H9 (cell line): ENCODE measurements around the gene UGT2B17. TPM values are rescaled to one million over a fixed set of nuclear protein-coding genes. Genes with fewer than 3 reads are reported as not detected.

Experiments
- DNase-seq: peaks from one replicate; pipeline ENCODE4 v3.0.0-alpha.2; 2017
- H2AFZ ChIP-seq: one replicate; pipeline ENCODE4 v1.6.1; 2013; ENCODE audit warnings: mild to moderate bottlenecking, low read length, control low read depth, moderate library complexity
- H2AK5ac ChIP-seq: 2 replicates; pipeline ENCODE4 v1.6.1; 2013; ENCODE audit warnings: low read length, control low read depth, mixed read lengths; ENCODE audit not compliant: insufficient read length
- H2BK120ac ChIP-seq: one replicate; pipeline ENCODE4 v1.6.1; 2013; ENCODE audit warnings: low read depth, mild to moderate bottlenecking, low read length, control low read depth, inconsistent platforms; ENCODE audit not compliant: poor library complexity, severe bottlenecking
- H2BK12ac ChIP-seq: 2 replicates; pipeline ENCODE4 v1.6.1; 2013; ENCODE audit warnings: low read length, control low read depth, mixed read lengths, low read depth; ENCODE audit not compliant: insufficient read length
- H2BK15ac ChIP-seq: 2 replicates; pipeline ENCODE4 v1.6.1; 2013; ENCODE audit warnings: low read depth, low read length, control low read depth
- H2BK20ac ChIP-seq: one replicate; pipeline ENCODE4 v1.6.1; 2013; ENCODE audit warnings: low read depth, mild to moderate bottlenecking, low read length, control low read depth, inconsistent platforms; ENCODE audit not compliant: poor library complexity, severe bottlenecking
- H2BK5ac ChIP-seq: 2 replicates; pipeline ENCODE4 v1.6.1; 2013; ENCODE audit warnings: low read length, control low read depth, mixed read lengths; ENCODE audit not compliant: insufficient read length
- H3K14ac ChIP-seq: 2 replicates; pipeline ENCODE4 v1.6.1; 2013; ENCODE audit warnings: low read length, control low read depth; ENCODE audit not compliant: insufficient read depth
- H3K18ac ChIP-seq: 2 replicates; pipeline ENCODE4 v1.6.1; 2013; ENCODE audit warnings: low read depth, mild to moderate bottlenecking, mixed read lengths, low read length, control low read depth; ENCODE audit not compliant: insufficient read length
- H3K23ac ChIP-seq: 2 replicates; pipeline ENCODE4 v1.6.1; 2013; ENCODE audit warnings: low read length, control low read depth, mixed read lengths, low read depth; ENCODE audit not compliant: insufficient read length
- H3K23me2 ChIP-seq: 2 replicates; pipeline ENCODE4 v1.6.1; 2013; ENCODE audit warnings: low read depth, mild to moderate bottlenecking, mixed read lengths, low read length, control low read depth; ENCODE audit not compliant: insufficient read length, poor library complexity, severe bottlenecking
- H3K27ac ChIP-seq: 2 replicates; pipeline ENCODE4 v1.5.1; 2013; ENCODE audit warnings: low read length, control low read depth, mixed read lengths, low read depth; ENCODE audit not compliant: insufficient read length
- H3K27me3 ChIP-seq: 2 replicates; pipeline ENCODE4 v1.6.1; 2013; ENCODE audit warnings: low read length, control low read depth, inconsistent platforms; ENCODE audit not compliant: insufficient read depth
- H3K4ac ChIP-seq: 2 replicates; pipeline ENCODE4 v1.6.1; 2013; ENCODE audit warnings: low read depth, mild to moderate bottlenecking, control low read depth, inconsistent platforms, low read length, moderate library complexity
- H3K4me1 ChIP-seq: 2 replicates; pipeline ENCODE4 v1.6.1; 2013; ENCODE audit warnings: low read length, control low read depth, inconsistent platforms; ENCODE audit not compliant: insufficient read depth
- H3K4me2 ChIP-seq: 2 replicates; pipeline ENCODE4 v1.6.1; 2013; ENCODE audit warnings: low read length, control low read depth, mixed read lengths; ENCODE audit not compliant: insufficient read length, insufficient read depth
- H3K56ac ChIP-seq: 2 replicates; pipeline ENCODE4 v1.6.1; 2013; ENCODE audit warnings: low read depth, mild to moderate bottlenecking, mixed read lengths, low read length, control low read depth; ENCODE audit not compliant: insufficient read length
- H3K79me1 ChIP-seq: 2 replicates; pipeline ENCODE4 v1.6.1; 2013; ENCODE audit warnings: low read depth, mild to moderate bottlenecking, moderate library complexity, low read length, control low read depth, inconsistent platforms; ENCODE audit not compliant: insufficient read depth, poor library complexity, severe bottlenecking
- H3K79me2 ChIP-seq: 2 replicates; pipeline ENCODE4 v1.6.1; 2013; ENCODE audit warnings: low read length, control low read depth, inconsistent platforms; ENCODE audit not compliant: insufficient read depth
- H3K9ac ChIP-seq: 2 replicates; pipeline ENCODE4 v1.6.1; 2013; ENCODE audit warnings: low read length, control low read depth, mixed read lengths; ENCODE audit not compliant: insufficient read length; ENCODE audit errors: extremely low read depth
- H3K9me3 ChIP-seq: one replicate; pipeline ENCODE4 v1.6.1; 2013; ENCODE audit warnings: low read depth, low read length, inconsistent platforms; ENCODE audit not compliant: control insufficient read depth
- H3T11ph ChIP-seq: one replicate; pipeline ENCODE4 v1.6.1; 2013; ENCODE audit warnings: mild to moderate bottlenecking, low read length, control low read depth, inconsistent platforms
- H4K20me1 ChIP-seq: one replicate; pipeline ENCODE4 v1.6.1; 2013; ENCODE audit not compliant: control insufficient read depth, insufficient read length, insufficient read depth
- H4K5ac ChIP-seq: 2 replicates; pipeline ENCODE4 v1.6.1; 2013; ENCODE audit warnings: low read depth, mild to moderate bottlenecking, mixed read lengths, low read length, control low read depth; ENCODE audit not compliant: insufficient read length
- H4K8ac ChIP-seq: replicated peaks from 2 replicates; pipeline ENCODE4 v1.6.1; 2013; ENCODE audit warnings: low read length, control low read depth, mixed read lengths, low read depth; ENCODE audit not compliant: insufficient read length
- H4K91ac ChIP-seq: 2 replicates; pipeline ENCODE4 v1.6.1; 2013; ENCODE audit warnings: low read depth, mild to moderate bottlenecking, moderate library complexity, mixed read lengths, low read length, control low read depth; ENCODE audit not compliant: insufficient read length
- H3K27ac Mint-ChIP-seq, 3 experiments: 2 replicates in 2 of 3; 3 replicates in 1 of 3; pipeline ENCODE4 v1.8.0; 2020 to 2021; ENCODE audit warnings: mixed read lengths in 3 of 3, mild to moderate bottlenecking in 1 of 3, moderate library complexity in 1 of 3
- H3K27me3 Mint-ChIP-seq: 2 replicates; pipeline ENCODE4 v1.8.0; 2021; ENCODE audit warnings: low read depth, mild to moderate bottlenecking, moderate library complexity, mixed read lengths
- H3K36me3 Mint-ChIP-seq, 3 experiments: 2 replicates in 2 of 3; 3 replicates in 1 of 3; pipeline ENCODE4 v1.8.0; 2020 to 2021; ENCODE audit warnings: low read depth in 3 of 3, mixed read lengths in 3 of 3; ENCODE audit not compliant: insufficient read depth in 1 of 3
- H3K4me1 Mint-ChIP-seq, 2 experiments: 2 replicates each; pipeline ENCODE4 v1.8.0; 2020; ENCODE audit warnings: mixed read lengths in 2 of 2
- H3K4me3 Mint-ChIP-seq, 2 experiments: 2 replicates in 1 of 2; 3 replicates in 1 of 2; pipeline ENCODE4 v1.8.0; 2020 to 2021; ENCODE audit warnings: mild to moderate bottlenecking in 2 of 2, mixed read lengths in 2 of 2, moderate library complexity in 1 of 2
- H3K9me3 Mint-ChIP-seq, 2 experiments: 2 replicates in 1 of 2; 3 replicates in 1 of 2; pipeline ENCODE4 v1.8.0; 2020; ENCODE audit warnings: mild to moderate bottlenecking in 2 of 2, mixed read lengths in 2 of 2, moderate library complexity in 1 of 2
- CTCF ChIP-seq: fragments of 200-600 bp; sonication (generic); conservative IDR thresholded peaks from 3 replicates; pipeline ENCODE4 v1.8.0; 2021; ENCODE audit warnings: antibody characterized with exemption, mild to moderate bottlenecking
- total RNA-seq: library from RNA; stranded (reverse); gene quantifications from 2 replicates; pipeline ENCODE4 v1.2.1, GENCODE V29; 2021

UGT2B17 gene
- total RNA-seq, 1 experiment from 2014 or later: not detected

GRCh38 chr4:68594678-68595077, 18.6 kb upstream of the UGT2B17 start:
- Mint-ChIP-seq H3K4me1 (peaks cover 9 to 10% of the 10 kb centered on the region in 2 experiments), H3K27ac (no peak overlapping the region)

More at GRCh38 chr4:68594678-68595077, 18.6 kb upstream of the UGT2B17 start:
- DNase-seq: no peak
- Mint-ChIP-seq H3K4me3 (no peak overlapping the region), H3K36me3 (no peaks in the 10 kb centered on the region), H3K9me3 (no peaks in the 10 kb centered on the region; a peak in 2 of 5 replicates), H3K27me3 (no peaks in the 10 kb centered on the region)
- Histone ChIP-seq H3K9ac (no peak overlapping the region), H3K27ac (no peak overlapping the region), H3K23ac (no peak overlapping the region), H3K4me1 (no peaks in the 10 kb centered on the region), H4K8ac (no peak overlapping the region), H3K79me2 (no peaks in the 10 kb centered on the region), H3K56ac (no peak overlapping the region), H2AK5ac (no peak overlapping the region), H3K79me1 (no peaks in the 10 kb centered on the region), H4K91ac (no peak overlapping the region), H3T11ph (no peak overlapping the region), H4K5ac (no peak overlapping the region), H3K9me3 (no peaks in the 10 kb centered on the region), H2BK15ac (no peak overlapping the region), H3K4ac (no peak overlapping the region), H2AFZ (no peak overlapping the region), H3K18ac (no peak overlapping the region), H2BK120ac (no peak overlapping the region), H3K23me2 (no peaks in the 10 kb centered on the region), H3K4me2 (no peak overlapping the region), H3K27me3 (no peaks in the 10 kb centered on the region), H4K20me1 (no peaks in the 10 kb centered on the region), H3K14ac (no peak overlapping the region), H2BK12ac (no peak overlapping the region), H2BK20ac (no peak overlapping the region), H2BK5ac (no peak overlapping the region)
- no peak for TF ChIP-seq CTCF
